PC-3 (cell line): ENCODE results near the gene TNFRSF19.

ENCODE experiments used
- CTCF ChIP-seq: fragments of 300-600 bp; sonication (generic); conservative IDR thresholded peaks from 2 replicates; pipeline ENCODE4 v1.5.1; 2017; ENCODE audit warnings: antibody characterized with exemption, low read depth, mild to moderate bottlenecking, low read length
- EZH2 ChIP-seq: fragments of 300-600 bp; sonication (generic); IDR thresholded peaks from one replicate; pipeline ENCODE4 v1.6.1; 2017; ENCODE audit warnings: antibody characterized with exemption, mild to moderate bottlenecking, low read length; ENCODE audit not compliant: unreplicated experiment
- EZH2phosphoT487 ChIP-seq: fragments of 300-600 bp; sonication (generic); IDR thresholded peaks from 2 replicates; pipeline ENCODE4 v1.6.1; 2018; ENCODE audit warnings: mild to moderate bottlenecking, antibody characterized with exemption, low read length, borderline replicate concordance

GRCh38 chr13:23718996-23719395 lies 148.8 kb downstream of the TNFRSF19 start:
- TF ChIP-seq CTCF (no peak), EZH2 (no peak), EZH2phosphoT487 (no peak)
